SK-N-SH treated with all-trans-retinoic acid at 6 μM for 48 hours (cell line): ENCODE data around the gene SPIRE2.

Source experiments
- ATAC-seq: fragments of 200-7000 bp; cut with Tn5 transposase; 3 replicates; pipeline ENCODE4 v1.9.1; 2020; ENCODE audit warnings: mild to moderate bottlenecking, moderate library complexity
- ARNTL ChIP-seq: fragments of 450-650 bp; formaldehyde crosslinking; IDR thresholded peaks from 2 replicates; pipeline ENCODE4 v1.5.0; 2020; ENCODE audit warnings: low read depth, mild to moderate bottlenecking, moderate library complexity, borderline replicate concordance
- CREB5 ChIP-seq: fragments of 250-450 bp; sonication (Bioruptor Pico); IDR thresholded peaks from 2 replicates; pipeline ENCODE4 v1.5.1; 2020; ENCODE audit warnings: low read depth, mild to moderate bottlenecking, moderate library complexity
- CSRNP3 ChIP-seq: fragments of 250-450 bp; sonication (Bioruptor Pico); IDR thresholded peaks from 2 replicates; pipeline ENCODE4 v1.5.1; 2021; ENCODE audit warnings: mild to moderate bottlenecking, moderate library complexity
- ESRRG ChIP-seq: fragments of 250-450 bp; sonication (Bioruptor Pico); IDR thresholded peaks from 2 replicates; pipeline ENCODE4 v1.6.1; 2021; ENCODE audit warnings: mild to moderate bottlenecking
- GLIS3 ChIP-seq: fragments of 250-450 bp; sonication (Bioruptor Pico); IDR thresholded peaks from 2 replicates; pipeline ENCODE4 v1.5.0; 2020; ENCODE audit warnings: mild to moderate bottlenecking, moderate library complexity
- ISL1 ChIP-seq: fragments of 250-450 bp; sonication (Bioruptor Pico); IDR thresholded peaks from 2 replicates; pipeline ENCODE4 v2.1.2; 2022; ENCODE audit warnings: mild to moderate bottlenecking, moderate library complexity
- PATZ1 ChIP-seq: fragments of 250-450 bp; sonication (Bioruptor Pico); IDR thresholded peaks from 2 replicates; pipeline ENCODE4 v1.8.0; 2020; ENCODE audit warnings: mild to moderate bottlenecking, moderate library complexity, borderline replicate concordance
- POU6F1 ChIP-seq: fragments of 250-450 bp; sonication (Bioruptor Pico); IDR thresholded peaks from 2 replicates; pipeline ENCODE4 v1.8.0; 2021; ENCODE audit warnings: low read depth, mild to moderate bottlenecking, moderate library complexity, borderline replicate concordance
- PPARA ChIP-seq: fragments of 250-450 bp; sonication (Bioruptor Pico); IDR thresholded peaks from 2 replicates; pipeline ENCODE4 v1.5.0; 2020; ENCODE audit warnings: mild to moderate bottlenecking, borderline replicate concordance
- RARB ChIP-seq: fragments of 250-450 bp; sonication (Bioruptor Pico); IDR thresholded peaks from 2 replicates; pipeline ENCODE4 v1.8.0; 2021; ENCODE audit warnings: mild to moderate bottlenecking, moderate library complexity
- SNAI2 ChIP-seq: fragments of 250-450 bp; sonication (Bioruptor Pico); IDR thresholded peaks from 2 replicates; pipeline ENCODE4 v1.5.0; 2020; ENCODE audit warnings: mild to moderate bottlenecking, moderate library complexity
- TCF4 ChIP-seq: fragments of 250-450 bp; sonication (Bioruptor Pico); IDR thresholded peaks from 2 replicates; pipeline ENCODE4 v1.8.0; 2021; ENCODE audit warnings: mild to moderate bottlenecking, moderate library complexity, borderline replicate concordance
- TSHZ2 ChIP-seq: fragments of 250-450 bp; sonication (Bioruptor Pico); IDR thresholded peaks from 2 replicates; pipeline ENCODE4 v1.5.0; 2020; ENCODE audit warnings: mild to moderate bottlenecking, moderate library complexity
- ZC3H10 ChIP-seq: fragments of 250-450 bp; sonication (Bioruptor Pico); IDR thresholded peaks from 2 replicates; pipeline ENCODE4 v1.5.1; 2021; ENCODE audit warnings: mild to moderate bottlenecking, moderate library complexity
- ZNF565 ChIP-seq: fragments of 450-650 bp; formaldehyde crosslinking; conservative IDR thresholded peaks from 2 replicates; pipeline ENCODE4 v1.5.0; 2020; ENCODE audit warnings: low read depth, mild to moderate bottlenecking, moderate library complexity

Gene SPIRE2

GRCh38 chr16:89860747-89861304 is 32.6 kb downstream of the SPIRE2 start:
- ATAC-seq: peak; percentile 90
- TF ChIP-seq ISL1 (CRISPR knock-in tag): no peak
- no peak for TF ChIP-seq RARB (CRISPR knock-in tag)

GRCh38 chr16:89861648-89862047 is 33.4 kb downstream of the SPIRE2 start:
- no peak for TF ChIP-seq PATZ1 (CRISPR knock-in tag)
- no peak for TF ChIP-seq ZNF565 (CRISPR knock-in tag)
- no peak for TF ChIP-seq TCF4 (CRISPR knock-in tag)
- no peak for TF ChIP-seq POU6F1
- no peak for TF ChIP-seq SNAI2 (CRISPR knock-in tag)
- TF ChIP-seq TSHZ2 (CRISPR knock-in tag): no peak
- no peak for TF ChIP-seq GLIS3
- TF ChIP-seq ARNTL: no peak
- TF ChIP-seq ZC3H10 (CRISPR knock-in tag): no peak
- TF ChIP-seq ESRRG (CRISPR knock-in tag): no peak
- TF ChIP-seq CREB5 (CRISPR knock-in tag): no peak
- ATAC-seq: no peak

GRCh38 chr16:89862732-89863131 is 34.5 kb downstream of the SPIRE2 start:
- TF ChIP-seq TCF4 (CRISPR knock-in tag) (no peak), PATZ1 (CRISPR knock-in tag) (no peak), POU6F1 (no peak), ZC3H10 (CRISPR knock-in tag) (no peak), CSRNP3 (no peak), PPARA (CRISPR knock-in tag) (no peak)
- ATAC-seq: no peak
